ENCODE measurements around the gene GPT2. TPM values are rescaled to one million over a fixed set of nuclear protein-coding genes. Genes with fewer than 3 reads are reported as not detected.
"Not testable (repeated sequence)": the region's sequence is repeated elsewhere in the genome, so short reads cannot be mapped to it uniquely, and the experiment has no call there.

Gene GPT2
- total RNA-seq, 2 experiments from 2014 or later: 15.0 to 15.2 TPM

DNA sequence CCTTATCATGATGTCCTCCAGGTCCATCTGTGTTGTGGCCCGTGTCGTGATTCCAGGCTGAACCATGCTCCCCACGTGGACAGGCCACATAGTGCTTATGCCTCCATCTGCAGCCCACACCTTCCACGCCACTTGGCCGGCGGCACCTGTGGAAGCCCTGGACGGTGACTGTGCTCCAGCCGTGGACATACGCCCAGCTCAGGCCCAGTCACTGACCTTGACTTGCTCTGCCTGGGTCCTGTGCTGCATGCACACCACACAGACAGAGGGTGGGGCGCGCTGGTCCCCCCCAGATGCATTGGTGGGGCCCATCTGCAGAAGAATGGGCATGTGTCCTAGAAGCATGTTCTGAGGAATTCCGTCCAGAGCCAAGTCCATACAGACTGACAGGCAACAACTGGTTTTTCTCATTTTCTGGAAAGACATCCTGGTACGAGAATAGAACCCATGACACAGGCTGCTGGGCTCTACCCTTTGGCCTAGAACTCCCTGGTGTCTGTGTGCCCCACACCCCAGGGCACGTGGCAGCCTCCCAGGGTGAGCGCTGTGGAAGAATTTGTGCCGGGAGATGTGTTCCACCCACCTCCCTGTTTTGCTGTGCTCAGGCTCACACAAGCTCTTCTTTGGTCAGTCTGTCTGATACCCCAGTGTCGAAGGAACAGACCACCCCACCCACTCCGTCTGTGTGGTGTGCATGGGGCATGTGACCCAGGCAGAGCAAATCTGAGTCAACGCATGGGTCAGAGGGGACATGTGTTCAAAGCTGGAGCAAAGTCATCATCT is 39.5 kb downstream of the GPT2 start:
- no peaks in the 10 kb centered on the region for H3K27me3 Mint-ChIP-seq
- CTCF ChIA-PET: no interaction called here
- no peak for DNase-seq
- peaks cover 17% of the 10 kb centered on the region for H3K36me3 Mint-ChIP-seq (ENCODE audit: low read depth)
- no peak overlapping the region for H3K27ac Mint-ChIP-seq
- POLR2A ChIA-PET: no interaction called here
- peaks cover 5% of the 10 kb centered on the region for H3K4me1 Mint-ChIP-seq
- H3K4me3 Mint-ChIP-seq: no peak overlapping the region
- H3K9me3 Mint-ChIP-seq: no peaks in the 10 kb centered on the region

DNA sequence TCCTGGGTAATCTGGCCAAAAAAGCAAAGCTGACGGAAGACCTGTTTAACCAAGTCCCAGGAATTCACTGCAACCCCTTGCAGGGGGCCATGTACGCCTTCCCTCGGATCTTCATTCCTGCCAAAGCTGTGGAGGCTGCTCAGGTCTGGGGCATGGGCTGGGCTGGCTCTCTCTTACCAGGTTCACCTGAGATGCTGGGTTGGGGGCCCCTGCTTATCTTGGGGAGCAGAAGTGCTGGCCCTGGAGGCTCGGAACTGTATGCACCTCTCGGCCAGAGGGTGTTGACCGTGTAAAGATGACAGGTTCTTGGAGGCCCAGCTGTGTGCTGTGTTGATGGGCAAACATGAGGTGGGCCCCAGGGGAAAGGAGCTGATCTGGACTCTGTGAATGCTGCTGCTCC is 40.2 kb downstream of the GPT2 start:
- Mint-ChIP-seq H3K27ac (no peak overlapping the region), H3K4me1 (no peaks in the 10 kb centered on the region), H3K4me3 (no peak overlapping the region), H3K27me3 (no peaks in the 10 kb centered on the region), H3K36me3 (ENCODE audit: low read depth) (peaks cover 20% of the 10 kb centered on the region), H3K9me3 (no peaks in the 10 kb centered on the region)
- DNase-seq: no peak
- ChIA-PET POLR2A (no interaction called here), CTCF (no interaction called here)

DNA sequence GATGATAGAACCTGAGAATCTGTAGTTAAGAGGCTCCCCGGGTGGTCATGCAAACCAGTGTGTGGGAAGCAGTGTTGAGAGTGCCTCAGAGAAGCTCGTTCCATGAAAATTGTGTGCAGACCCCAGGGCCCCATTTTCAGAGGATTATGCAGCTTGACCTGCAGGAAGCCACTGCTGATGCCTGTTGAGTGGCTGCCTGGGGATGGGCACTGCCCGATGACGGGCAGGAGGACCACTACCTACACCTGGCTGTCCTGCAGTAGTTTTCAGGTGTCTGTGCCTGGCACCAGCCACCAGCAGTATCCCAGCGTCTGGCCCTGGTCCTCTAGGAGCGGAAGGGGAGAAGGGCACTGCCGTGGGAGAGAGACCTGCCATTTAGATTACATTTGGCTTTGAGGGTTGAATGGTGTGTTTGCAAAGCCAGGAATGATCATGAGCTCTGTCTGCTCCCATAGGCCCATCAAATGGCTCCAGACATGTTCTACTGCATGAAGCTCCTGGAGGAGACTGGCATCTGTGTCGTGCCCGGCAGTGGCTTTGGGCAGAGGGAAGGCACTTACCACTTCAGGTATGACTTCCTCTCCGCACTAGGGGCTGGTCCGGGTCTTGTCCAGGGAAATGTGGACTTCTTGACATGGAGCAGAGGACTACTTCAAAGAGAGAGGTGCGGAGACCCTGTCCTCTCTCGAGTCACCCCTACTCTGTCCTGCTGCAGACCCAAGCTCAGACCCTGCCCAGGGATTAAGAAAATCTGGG is 42.5 kb downstream of the GPT2 start:
- POLR2A ChIA-PET: no interaction called here
- no peaks in the 10 kb centered on the region for H3K9me3 Mint-ChIP-seq

DNA sequence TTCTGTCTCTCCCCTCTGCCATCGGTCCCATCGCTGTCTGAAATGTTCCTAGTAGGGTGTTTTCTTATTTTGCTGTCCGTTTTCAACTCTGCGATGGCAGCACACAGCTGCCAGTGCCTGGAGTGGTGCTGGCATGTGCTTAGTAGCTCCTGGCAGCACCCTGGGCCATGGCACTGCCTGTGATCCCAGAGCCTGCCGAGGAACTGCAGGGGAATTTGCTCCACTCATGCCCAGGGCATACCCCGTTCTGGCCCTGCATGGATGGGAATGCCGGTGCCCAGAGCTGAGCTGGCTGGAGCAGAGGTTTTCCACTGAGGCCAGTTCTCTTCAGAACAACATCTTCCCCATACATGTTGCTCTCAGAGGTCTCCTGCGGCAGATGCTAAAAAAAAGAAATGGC is 43.1 kb downstream of the GPT2 start:
- DNase-seq: no peak
- Mint-ChIP-seq H3K27me3 (no peaks in the 10 kb centered on the region), H3K4me3 (no peak overlapping the region), H3K9me3 (no peaks in the 10 kb centered on the region), H3K4me1 (peaks cover 1% of the 10 kb centered on the region), H3K27ac (no peak overlapping the region), H3K36me3 (ENCODE audit: low read depth) (peaks cover 13% of the 10 kb centered on the region)
- ChIA-PET CTCF (interaction anchor here (0.8 to 8.4 kb wide), 4 partner anchors 11 to 254 kb away, joined by 3 to 77 read pairs (median 4); no protein-coding TSS in a partner anchor), POLR2A (interaction anchor here (1.2 kb wide), 1 partner anchor 105 kb away, joined by 4 read pairs; no protein-coding TSS in a partner anchor)

More for the DNA sequence above, 42.5 kb downstream of the GPT2 start:
- Mint-ChIP-seq H3K27me3 (no peaks in the 10 kb centered on the region), H3K36me3 (ENCODE audit: low read depth) (peaks cover 16% of the 10 kb centered on the region), H3K27ac (no peak overlapping the region), H3K4me3 (no peak overlapping the region), H3K4me1 (peaks cover 1% of the 10 kb centered on the region)
- CTCF ChIA-PET: interaction anchor here (0.8 to 8.4 kb wide), 4 partner anchors 10 to 253 kb away, joined by 3 to 77 read pairs (median 4); no protein-coding TSS in a partner anchor
- no peak for DNase-seq

DNA sequence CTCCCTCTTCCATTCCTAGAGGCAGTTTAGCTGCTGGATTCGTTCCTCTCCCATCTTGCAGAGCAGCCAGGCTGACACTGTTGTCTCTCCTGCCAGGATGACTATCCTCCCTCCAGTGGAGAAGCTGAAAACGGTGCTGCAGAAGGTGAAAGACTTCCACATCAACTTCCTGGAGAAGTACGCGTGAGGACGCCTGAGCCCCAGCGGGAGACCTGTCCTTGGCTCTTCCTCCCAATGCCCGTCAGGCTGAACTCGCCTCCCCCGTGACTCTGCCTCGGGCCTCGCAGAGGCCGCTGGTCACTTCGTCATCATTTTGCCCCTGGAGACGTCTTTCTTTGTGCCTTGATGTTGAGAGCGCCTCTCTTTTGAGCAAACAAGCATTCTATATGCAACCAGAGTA is 44.6 kb downstream of the GPT2 start:
- no peaks in the 10 kb centered on the region for H3K27me3 Mint-ChIP-seq
- peaks cover 1% of the 10 kb centered on the region for H3K4me1 Mint-ChIP-seq
- ChIA-PET POLR2A (no interaction called here), CTCF (interaction anchor here (1.0 to 8.4 kb wide), 4 partner anchors 14 to 255 kb away, joined by 3 to 77 read pairs (median 12); no protein-coding TSS in a partner anchor)
- peaks cover 11% of the 10 kb centered on the region for H3K36me3 Mint-ChIP-seq (ENCODE audit: low read depth)
- H3K9me3 Mint-ChIP-seq: no peaks in the 10 kb centered on the region
- no peak overlapping the region for H3K4me3 Mint-ChIP-seq
- no peak overlapping the region for H3K27ac Mint-ChIP-seq
- DNase-seq: no peak

DNA sequence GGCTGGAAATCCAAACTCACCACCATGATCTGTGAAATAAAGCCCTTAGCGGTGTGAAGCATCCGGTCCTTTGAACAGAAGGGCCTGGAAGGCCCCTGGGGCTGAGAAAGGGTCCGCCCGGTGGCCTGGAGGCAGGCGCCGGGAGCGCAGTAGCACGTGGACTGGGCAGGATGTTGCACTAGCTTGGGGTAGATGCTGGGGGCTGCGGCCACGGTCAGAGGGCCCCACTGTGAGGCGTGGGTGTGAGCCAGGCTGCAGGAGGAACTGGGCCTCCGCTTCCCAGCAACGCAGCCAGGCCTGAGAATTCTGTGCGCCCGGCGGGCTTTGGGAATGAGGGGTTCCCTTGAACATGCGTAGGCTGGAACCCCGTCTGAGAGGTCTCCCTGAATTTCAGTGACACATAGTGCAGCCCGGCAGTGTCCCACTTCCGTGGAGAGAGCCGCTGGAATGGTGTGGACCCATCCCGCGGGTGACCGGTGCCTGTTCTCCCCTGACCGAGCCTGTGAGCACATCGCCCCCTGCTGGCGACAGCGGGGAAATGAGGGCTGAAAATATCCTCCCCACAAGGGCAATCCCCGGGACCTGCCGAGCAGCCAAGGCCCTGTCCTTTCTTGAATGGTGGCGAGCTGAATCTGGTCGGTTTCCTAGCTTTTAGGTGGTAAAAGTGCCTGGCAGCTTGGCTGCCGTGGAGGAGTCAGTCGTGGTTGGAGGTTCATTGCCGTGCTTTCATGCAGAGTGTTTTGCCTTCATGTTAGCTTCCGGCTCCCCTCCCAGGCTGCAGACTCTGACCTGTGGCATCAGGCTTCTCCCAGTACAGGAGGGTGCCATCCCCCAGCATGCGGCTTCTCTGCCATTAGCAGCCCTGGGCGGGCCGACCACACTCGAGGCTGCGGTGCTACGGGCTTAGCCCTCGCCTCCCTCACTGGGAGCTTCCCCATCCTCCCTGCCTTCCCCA is 45.5 kb downstream of the GPT2 start:
- H3K4me1 Mint-ChIP-seq: peaks cover 1% of the 10 kb centered on the region
- peaks cover 11% of the 10 kb centered on the region for H3K36me3 Mint-ChIP-seq (ENCODE audit: low read depth)
- peak; percentile 75 for DNase-seq
- no peaks in the 10 kb centered on the region for H3K27me3 Mint-ChIP-seq
- no peaks in the 10 kb centered on the region for H3K9me3 Mint-ChIP-seq
- H3K27ac Mint-ChIP-seq: no peak overlapping the region
- POLR2A ChIA-PET: no interaction called here
- CTCF ChIA-PET: interaction anchor here (0.6 to 8.4 kb wide), 28 partner anchors 9 to 1235 kb away, joined by 3 to 77 read pairs (median 3); partner anchors contain the start of gene ORC6
- H3K4me3 Mint-ChIP-seq: no peak overlapping the region

DNA sequence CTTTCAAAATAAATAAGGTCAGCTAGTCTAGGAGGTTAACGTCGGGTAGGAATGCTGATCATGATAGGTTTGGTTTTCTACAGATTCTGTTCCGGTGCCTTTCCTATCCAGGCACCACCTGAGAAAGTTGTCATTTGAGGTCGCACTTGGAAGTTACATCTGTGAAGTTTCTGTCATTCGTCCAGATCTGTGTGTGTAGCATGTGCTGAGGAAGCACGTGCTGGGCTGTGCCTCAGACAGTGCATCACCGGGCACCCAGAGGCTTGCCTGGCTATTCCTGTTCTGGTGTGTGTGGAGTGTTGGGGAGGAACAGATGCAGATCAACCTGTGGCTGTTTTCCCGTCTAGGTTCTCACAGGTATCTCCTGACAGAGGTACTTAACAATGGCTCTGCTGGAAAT is 46.7 kb downstream of the GPT2 start:
- Mint-ChIP-seq H3K4me3 (no peak overlapping the region), H3K27me3 (no peaks in the 10 kb centered on the region), H3K9me3 (no peaks in the 10 kb centered on the region), H3K4me1 (peaks cover 1% of the 10 kb centered on the region), H3K27ac (no peak overlapping the region), H3K36me3 (ENCODE audit: low read depth) (peaks cover 11% of the 10 kb centered on the region)
- ChIA-PET POLR2A (no interaction called here), CTCF (interaction anchor here (0.6 to 8.4 kb wide), 18 partner anchors 10 to 1234 kb away, joined by 3 to 77 read pairs (median 3); no protein-coding TSS in a partner anchor)
- no peak for DNase-seq

DNA sequence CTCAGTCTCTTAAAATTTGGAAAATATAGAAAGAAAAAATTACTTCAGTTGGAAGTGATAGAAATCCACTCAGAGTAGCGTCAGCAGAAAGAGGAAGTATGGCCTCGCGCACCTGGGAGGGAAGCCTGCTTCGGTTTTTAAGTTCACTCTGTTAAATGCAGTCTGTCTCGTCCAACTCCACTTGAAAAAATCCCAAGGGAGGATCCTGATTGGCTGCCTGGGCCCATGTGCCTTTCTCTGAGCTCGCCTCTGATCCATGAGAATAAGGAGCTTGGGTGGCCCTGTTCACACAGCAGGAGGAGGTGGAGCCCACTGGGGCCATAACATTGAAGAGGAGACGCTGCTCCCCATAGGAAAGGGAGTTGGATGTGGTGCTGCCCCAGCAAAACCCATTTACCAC is 48.6 kb downstream of the GPT2 start:
- no peak overlapping the region for H3K4me3 Mint-ChIP-seq
- CTCF ChIA-PET: interaction anchor here (0.7 to 8.4 kb wide), 3 partner anchors 80 to 365 kb away, joined by 3 to 77 read pairs (median 3); no protein-coding TSS in a partner anchor
- H3K4me1 Mint-ChIP-seq: peaks cover 1% of the 10 kb centered on the region
- no peaks in the 10 kb centered on the region for H3K9me3 Mint-ChIP-seq
- H3K36me3 Mint-ChIP-seq (ENCODE audit: low read depth): peaks cover 6% of the 10 kb centered on the region
- no peaks in the 10 kb centered on the region for H3K27me3 Mint-ChIP-seq
- DNase-seq: no peak
- POLR2A ChIA-PET: no interaction called here
- no peak overlapping the region for H3K27ac Mint-ChIP-seq

DNA sequence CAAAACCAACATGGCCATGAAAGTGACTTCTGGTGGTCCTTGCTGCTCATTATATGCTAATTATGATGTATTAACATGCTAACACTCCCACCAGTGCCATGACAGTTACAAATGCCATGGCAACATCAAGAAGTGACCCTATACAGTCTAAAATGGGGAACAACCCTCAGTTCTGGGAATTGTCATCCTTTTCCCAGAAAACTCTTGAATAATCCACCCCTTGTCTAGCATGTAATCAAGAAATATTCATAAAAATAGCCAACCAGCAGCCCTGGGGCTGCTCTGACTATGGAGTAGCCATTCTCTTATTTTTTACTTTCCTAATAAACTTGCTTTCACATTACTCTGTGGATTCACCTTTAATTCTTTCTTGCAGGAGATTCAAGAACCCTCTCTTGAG is 53.4 kb downstream of the GPT2 start:
- Mint-ChIP-seq H3K9me3 (no peaks in the 10 kb centered on the region), H3K27me3 (no peaks in the 10 kb centered on the region), H3K4me1 (peaks cover 4% of the 10 kb centered on the region), H3K27ac (no peak overlapping the region), H3K36me3 (ENCODE audit: low read depth) (no peaks in the 10 kb centered on the region), H3K4me3 (no peak overlapping the region)
- ChIA-PET CTCF (interaction anchor here (0.6 kb wide), 1 partner anchor 12 kb away, joined by 3 read pairs; no protein-coding TSS in a partner anchor), POLR2A (no interaction called here)
- DNase-seq: no peak

DNA sequence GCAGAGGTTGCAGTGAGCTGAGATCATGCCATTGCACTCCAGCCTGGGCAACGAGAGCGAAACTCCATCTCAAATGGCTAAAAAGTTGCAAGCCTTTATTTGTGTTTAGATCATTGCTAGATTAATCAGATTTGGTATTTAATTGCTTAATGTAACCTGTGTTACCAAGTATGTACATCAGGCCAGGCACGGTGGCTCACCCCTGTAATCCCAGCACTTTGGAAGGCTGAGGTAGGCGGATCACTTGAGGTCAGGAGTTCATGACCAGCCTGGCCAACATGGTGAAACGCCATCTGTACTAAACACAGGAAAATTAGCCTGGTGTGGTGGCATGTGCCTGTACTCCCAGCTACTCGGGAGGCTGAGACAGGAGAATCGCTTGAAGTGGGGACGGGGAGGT is 60.6 kb downstream of the GPT2 start:
- CTCF ChIA-PET; H3K36me3 Mint-ChIP-seq (ENCODE audit: low read depth); H3K9me3 Mint-ChIP-seq; H3K27ac Mint-ChIP-seq; H3K27me3 Mint-ChIP-seq; POLR2A ChIA-PET; DNase-seq; H3K4me3 Mint-ChIP-seq: not testable (repeated sequence)
- peaks cover 41% of the 10 kb centered on the region for H3K4me1 Mint-ChIP-seq

DNA sequence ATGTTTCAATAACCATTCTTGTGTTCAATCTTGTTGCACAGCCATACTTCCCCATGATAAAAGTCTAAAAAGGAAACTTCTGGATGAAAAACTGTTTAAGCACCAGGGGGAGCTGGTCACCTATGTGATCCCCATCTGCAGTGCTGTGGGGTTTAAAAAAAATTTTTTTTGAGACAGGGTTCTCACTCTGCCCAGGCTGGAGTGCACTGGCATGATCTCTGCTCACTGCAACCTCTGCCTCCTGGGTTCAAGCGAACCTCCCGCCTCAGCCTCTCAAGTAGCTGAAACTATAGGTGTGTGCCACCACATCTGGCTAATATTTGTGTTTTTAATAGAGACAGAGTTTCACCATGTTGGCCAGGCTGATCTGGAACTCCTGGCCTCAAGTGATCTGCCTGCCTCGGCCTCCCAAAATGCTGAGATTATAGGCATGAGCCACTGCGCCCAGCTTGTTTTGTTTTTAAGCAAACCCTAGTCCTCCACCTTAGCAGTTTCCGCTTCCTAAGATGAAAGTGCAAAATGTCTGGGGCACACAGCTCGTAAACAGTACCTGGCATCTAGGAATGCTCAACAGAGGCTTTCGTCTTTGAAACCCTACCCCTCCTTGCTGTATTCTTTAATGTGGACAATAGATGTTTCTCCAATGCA is 63.9 kb downstream of the GPT2 start:
- Mint-ChIP-seq H3K9me3 (no peaks in the 10 kb centered on the region), H3K4me1 (peaks cover 32% of the 10 kb centered on the region), H3K36me3 (ENCODE audit: low read depth) (peaks cover 5% of the 10 kb centered on the region), H3K4me3 (no peak overlapping the region), H3K27ac (peak overlapping the region; percentile 59), H3K27me3 (no peaks in the 10 kb centered on the region)
- ChIA-PET CTCF (interaction anchor here (1.0 to 4.0 kb wide), 12 partner anchors 8 to 1217 kb away, joined by 3 to 14 read pairs (median 8); partner anchors contain the start of genes DNAJA2 and NETO2), POLR2A (interaction anchor here (0.8 to 4.4 kb wide), 5 partner anchors 11 to 195 kb away, joined by 3 to 30 read pairs (median 4); partner anchors contain the start of genes DNAJA2 and NETO2)
- DNase-seq: peak; percentile 43

Measured in activated CD4-positive, alpha-beta memory T cell treated with anti-CD3 and anti-CD28 coated beads, Interleukin-2, amount 10 ng/mL, durations not matched to agents 7 days and 5 days (primary cell).